AG08395 (cell line): Measurements from ENCODE around the gene RXYLT1.
"Not testable (repeated sequence)": the region's sequence is repeated elsewhere in the genome, so short reads cannot be mapped to it uniquely, and the experiment has no call there.

Source experiments
- DNase-seq: peaks from one replicate; pipeline ENCODE4 v3.0.0; 2012; ENCODE audit warnings: mixed read lengths, low spot score

Gene RXYLT1

DNA sequence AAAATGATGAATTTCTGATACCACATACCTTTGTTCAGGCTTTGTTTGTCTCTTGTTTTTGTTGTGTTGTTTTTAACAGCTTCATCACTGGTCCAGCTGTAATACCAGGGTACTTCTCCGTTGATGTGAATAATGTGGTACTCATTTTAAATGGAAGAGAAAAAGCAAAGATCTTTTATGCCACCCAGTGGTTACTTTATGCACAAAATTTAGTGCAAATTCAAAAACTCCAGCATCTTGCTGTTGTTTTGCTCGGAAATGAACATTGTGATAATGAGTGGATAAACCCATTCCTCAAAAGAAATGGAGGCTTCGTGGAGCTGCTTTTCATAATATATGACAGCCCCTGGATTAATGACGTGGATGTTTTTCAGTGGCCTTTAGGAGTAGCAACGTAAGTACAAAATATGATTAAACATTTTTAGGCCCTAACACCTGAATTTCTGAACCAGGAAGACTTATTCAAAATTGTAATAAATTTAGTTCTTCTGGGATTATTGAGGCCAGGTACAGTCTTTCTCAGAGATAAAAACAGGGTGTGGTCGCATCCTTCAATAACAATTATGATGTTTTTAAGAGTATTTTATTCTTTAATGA is 22.4 kb downstream of the RXYLT1 start:
- peak; percentile 57 for DNase-seq

DNA sequence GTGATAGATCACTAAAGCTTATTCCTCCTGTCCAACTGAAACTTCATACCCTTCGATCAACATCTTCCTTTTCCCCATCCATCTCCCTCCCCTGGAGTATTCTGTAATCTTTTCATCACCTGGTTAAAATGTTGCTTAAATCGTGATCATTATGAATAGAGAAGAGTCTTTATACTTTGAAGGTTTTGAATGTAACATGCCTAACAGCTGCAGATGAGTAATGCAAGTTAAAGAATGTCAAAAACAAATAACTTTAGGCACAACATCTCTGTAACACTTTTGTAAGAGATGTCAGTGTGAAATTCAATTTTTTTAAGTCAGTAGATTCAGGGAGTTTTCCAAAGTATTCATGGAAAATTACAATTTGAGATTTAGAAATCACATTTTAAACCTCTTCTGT is 25.0 kb downstream of the RXYLT1 start:
- no peak for DNase-seq

DNA sequence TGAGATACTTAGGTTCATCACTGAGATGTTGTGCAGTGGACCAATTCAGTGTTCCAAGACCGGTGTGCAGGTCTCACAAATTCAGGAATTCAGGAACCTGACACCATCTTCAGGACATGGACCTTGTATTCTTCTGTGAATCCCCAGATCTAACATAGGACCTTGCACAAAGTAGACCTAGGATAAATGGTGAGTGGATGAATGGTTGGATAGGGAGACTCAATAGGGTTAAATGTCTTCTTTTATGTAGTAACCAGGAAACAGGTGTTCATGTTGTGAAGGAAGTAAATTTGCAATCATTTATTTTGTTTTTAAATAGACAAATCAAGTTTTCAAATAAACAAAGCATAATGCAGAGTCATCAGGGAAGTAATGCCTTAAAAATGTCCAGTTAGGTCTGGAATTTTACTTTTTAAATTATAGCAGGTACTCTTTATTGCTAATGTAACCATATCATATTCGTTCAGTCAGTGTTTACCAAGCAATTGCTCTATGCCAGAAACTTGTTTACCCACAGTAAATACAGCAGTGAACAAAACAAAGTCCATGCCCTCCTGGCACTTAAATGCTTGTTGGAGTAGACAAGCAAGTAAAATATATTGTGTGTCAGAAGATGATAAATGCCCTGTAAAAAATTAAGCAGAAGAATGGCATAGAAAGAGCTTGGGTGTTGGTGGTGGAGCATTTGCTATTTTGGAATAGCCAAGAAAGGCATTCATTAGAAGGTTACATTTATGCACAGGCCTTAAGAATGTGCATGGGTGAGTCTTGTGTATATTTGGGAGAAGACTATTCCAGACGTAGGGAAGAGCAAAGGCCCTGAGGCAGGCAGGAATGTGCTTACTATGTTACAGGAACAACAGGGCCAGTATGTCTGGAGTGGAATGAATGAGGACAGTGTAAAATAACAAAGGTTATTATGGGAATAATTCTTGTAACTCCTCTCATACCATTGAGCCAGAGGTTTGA is 26.3 kb downstream of the RXYLT1 start:
- DNase-seq, result no peak

DNA sequence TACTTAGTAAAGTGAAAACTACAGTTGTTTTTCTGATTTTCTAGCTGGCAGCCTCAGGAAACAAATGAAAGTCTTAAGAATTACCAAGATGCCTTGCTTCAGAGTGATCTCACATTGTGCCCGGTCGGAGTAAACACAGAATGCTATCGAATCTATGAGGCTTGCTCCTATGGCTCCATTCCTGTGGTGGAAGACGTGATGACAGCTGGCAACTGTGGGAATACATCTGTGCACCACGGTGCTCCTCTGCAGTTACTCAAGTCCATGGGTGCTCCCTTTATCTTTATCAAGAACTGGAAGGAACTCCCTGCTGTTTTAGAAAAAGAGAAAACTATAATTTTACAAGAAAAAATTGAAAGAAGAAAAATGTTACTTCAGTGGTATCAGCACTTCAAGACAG is 28.9 kb downstream of the RXYLT1 start:
- DNase-seq, result no peak

DNA sequence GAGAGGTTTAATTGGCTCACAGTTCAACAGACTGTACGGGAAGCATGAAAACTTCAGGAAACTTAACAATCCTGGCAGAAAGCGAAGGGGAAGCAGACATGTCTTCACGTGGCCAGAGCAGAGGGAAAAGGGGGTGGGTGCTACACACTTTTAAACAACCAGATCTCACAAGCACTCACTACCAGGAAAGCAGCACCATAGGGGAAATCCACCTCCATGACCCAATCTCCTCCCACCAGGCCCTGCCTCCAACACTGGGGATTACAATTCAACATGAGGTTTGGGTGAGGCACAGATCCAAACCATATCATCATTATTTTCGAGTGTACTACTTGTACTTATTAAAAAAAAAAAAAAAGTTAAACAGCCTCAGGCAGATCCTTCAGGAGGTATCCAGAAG is 29.9 kb downstream of the RXYLT1 start:
- no peak for DNase-seq

DNA sequence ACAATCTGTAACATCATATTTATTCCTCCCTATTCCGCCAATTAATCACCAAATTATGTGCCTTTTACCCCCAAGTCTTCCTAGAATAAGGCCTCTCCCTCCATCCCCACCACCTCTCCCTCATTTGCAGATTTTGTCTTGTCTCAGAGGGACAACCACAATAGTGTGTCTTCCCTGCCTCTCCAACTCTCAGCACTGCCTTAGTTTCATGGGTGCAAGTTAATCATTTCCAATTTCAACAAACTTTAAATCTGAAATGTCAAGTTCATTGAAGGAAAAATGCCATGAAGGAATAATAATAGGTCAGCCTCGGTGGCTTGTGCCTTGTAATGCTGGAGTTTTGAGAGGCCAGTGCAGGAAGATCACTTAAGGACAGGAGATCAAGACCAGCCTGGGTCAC is 31.6 kb downstream of the RXYLT1 start:
- no peak for DNase-seq

DNA sequence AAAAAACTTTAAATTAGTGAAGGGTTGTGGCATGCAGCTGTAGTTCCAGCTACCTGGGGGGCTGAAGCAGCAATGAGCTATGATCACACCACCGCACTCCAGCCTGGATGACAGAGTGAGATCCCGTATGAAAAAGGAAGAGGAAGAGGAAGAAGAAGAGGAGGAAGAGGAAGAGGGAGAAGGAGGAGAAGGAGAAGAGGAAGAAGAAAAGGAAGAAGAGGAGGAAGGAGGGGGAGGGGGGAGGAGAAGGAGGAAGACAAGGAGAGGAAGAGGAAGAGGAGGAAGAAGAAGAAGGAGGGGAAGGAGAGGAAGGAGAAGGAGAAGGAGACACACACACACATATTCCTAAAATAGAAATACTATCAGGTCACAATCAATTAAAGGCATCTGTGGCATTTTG is 32.0 kb downstream of the RXYLT1 start:
- DNase-seq, result no peak

DNA sequence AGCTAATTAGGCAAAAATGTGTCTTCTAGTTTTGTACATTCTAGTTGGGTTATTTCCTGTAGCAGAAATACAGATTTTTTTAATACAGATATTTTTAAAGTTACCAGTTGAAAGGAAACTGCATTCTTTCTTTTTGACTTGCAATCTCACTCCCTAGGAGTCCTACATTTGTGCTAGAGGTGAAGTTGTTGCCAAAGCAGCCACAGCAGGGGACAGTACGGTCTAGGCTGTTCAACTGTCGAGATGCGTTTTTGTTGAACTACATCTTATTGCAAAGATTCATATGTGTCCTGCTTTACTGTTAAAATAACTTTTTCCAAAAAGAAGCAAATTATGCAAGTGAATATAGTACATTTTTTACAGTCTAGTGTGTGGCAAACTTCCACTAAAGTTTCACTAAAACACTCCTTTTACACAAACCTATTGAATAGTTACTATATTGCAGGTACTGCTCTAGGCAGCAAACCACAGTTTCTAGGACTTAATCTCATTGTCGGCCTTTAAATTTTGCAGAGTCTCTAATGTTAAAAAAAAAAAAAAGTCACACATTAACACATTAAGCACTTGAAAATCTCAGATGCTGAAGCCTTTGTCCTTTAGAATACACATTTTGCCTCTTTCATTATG is 34.5 kb downstream of the RXYLT1 start:
- DNase-seq, result no peak

DNA sequence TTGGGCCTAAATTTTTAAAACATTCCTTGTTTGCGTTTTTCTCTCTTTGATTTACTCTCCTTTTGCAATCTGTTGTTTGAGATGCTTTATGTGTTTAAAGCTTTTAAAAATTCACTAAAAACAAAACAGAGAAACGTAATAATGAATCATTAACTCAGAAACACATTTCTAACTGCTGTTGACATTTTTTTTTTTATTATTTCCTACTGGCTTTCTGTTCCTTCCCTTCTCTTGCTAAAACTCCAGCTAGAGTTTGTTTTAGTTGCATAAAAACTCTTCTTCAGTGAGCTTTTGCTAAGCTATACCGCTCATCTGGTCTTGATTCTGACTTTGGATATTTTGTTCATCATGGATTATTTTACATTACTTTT is 35.8 kb downstream of the RXYLT1 start:
- DNase-seq, result no peak

DNA sequence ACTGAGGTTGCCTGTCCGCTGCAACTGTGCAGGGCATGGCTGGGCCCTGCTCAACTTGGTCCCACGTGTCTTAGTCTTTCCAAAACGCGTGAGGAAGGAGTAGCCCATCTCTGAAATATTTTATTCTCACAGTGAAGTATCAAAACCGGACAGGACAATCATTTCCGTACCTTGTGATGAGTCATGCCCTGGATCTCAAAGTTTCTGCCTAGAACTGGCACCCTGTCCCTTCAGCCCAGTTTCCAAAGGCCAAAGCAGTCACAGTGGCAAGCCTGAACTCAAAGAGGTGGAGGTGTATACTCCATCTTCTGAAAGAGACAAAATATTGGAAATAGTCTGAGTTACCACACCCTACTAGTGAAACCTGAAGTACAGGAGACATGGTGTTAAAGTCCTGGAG is 36.3 kb downstream of the RXYLT1 start:
- DNase-seq, result no peak

DNA sequence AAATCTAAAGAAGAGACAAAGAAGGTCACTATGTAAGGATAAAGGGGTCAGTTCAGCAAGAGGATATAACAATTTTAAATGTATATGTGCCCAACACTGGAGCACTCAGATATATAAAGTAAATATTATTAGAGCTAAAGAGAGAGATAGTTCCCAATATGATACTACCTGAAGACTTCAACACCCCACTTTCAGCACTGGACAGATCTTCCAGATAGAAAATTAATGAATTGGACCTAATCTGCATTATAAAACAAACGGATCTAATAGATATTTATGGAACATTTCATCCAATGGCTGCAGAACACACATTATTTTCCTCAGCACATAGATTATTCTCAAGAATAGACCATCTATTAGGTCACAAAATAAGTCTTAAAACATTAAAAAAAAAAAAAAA is 40.7 kb downstream of the RXYLT1 start:
- DNase-seq, result no peak

DNA sequence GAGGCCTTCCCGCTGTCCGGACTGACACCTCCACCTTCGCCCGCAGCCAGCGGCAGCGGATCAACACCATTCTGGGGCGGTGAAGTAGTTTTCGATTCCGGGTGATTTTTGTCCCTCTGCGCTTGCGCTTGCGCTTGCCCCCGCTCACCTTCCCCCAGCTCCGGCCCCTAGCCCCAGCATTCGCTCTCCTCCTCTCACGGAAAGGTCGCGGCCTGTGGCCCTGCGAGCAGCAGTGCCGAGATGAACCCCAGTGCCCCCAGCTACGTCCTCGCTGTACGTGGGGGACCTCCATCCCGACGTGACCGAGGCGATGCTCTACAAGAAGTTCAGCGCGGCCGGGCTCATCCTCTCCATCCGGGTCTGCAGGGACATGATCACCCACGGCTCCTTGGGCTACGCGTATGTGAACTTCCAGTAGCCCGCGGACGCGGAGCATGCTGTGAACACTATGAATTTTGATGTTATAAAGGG is 42.1 kb downstream of the RXYLT1 start:
- no peak for DNase-seq

DNA sequence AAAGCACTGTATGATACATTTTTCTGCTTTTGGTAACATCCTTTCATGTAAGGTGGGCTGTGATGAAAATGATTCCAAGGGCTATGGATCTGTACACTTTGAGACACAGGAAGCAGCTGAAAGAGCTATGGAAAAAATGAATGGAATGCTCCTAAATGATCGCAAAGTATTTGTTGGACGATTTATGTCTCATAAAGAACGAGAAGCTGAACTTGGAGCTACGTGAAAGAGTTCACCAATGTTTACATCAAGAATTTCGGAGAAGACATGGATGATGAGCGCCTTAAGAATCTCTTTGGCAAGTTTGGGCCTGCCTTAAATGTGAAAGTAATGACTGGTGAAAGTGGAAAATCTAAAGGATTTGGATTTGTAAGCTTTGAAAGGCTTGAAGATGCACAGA is 42.6 kb downstream of the RXYLT1 start:
- DNase-seq, result no peak

DNA sequence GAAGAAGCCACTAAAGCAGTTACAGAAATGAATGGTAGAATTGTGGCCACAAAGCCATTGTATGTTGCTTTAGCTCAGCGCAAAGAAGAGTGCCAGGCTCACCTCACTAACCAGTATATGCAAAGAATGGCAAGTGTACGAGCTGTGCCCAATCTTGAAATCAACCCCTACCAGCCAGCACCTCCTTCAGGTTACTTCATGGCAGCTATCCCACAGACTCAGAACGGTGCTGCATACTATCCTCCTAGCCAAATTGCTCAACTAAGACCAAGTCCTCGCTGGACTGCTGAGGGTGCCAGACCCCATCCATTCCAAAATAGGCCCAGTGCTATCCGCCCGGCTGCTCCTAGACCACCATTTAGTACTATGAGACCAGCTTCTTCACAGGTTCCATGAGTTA is 43.3 kb downstream of the RXYLT1 start:
- no peak for DNase-seq

DNA sequence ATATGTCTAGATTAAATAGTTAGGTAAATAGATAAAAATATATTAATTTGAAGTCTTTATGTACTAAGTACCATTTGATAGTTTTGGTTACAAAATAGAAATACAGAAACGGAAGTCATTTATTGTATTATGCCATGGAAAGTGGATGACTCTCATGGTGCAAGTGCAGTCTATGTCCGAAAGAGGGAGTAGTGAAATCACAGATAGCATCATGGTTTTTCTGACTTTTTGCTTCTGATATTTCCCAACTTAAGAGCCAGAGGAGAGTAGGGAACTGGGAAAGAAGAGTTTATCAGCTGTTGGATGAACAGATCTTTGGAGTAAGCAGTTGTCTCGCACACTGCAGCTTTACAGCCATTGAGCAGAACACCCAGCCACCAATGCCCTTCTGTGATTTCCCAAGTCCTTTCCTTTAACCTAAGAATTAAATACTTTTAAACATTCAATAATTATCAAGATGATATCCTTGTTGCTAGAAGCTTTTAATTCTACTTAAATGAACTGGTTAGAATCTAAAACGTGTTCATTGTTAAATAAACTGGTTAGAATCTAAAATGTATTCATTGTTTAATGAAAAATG is 46.4 kb downstream of the RXYLT1 start:
- peak; percentile 76 for DNase-seq

DNA sequence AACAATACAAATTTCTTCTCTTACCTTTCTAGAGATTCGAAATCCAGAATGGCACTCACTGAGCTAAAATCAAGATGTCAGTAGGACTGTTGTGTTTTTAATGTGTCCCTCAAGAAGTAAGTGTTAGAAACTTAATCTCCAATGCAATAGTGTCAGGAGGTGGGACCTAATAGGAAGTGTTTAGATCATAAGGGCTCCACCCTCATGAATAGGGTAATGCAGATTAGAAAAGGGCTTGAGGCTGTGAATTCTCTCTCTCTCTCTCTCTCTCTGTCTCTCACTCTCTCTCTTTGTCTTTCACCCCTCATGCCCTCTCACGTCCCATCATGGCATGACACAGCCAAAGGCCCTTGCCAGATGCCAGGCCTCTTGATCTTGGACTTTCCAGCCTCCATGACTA is 49.2 kb downstream of the RXYLT1 start:
- no peak for DNase-seq

DNA sequence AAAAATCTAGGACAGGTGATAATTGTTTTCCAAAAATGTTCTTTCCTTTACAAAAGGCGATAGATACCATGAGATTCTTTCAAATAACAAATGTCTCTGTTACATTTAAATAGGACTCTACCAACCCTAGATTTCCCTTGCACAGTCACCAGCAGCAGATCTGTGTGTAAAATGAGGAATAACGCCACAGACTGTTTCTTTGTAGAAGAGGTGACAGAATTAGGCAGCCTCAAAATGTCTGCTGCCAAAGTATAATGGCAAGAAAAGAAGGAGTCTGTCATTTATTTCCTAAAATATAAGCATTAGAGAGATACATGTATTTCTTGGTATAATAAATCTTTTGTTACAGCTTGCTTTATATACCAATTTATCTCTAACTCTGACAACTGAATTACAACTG is 56.3 kb downstream of the RXYLT1 start:
- DNase-seq, result no peak

DNA sequence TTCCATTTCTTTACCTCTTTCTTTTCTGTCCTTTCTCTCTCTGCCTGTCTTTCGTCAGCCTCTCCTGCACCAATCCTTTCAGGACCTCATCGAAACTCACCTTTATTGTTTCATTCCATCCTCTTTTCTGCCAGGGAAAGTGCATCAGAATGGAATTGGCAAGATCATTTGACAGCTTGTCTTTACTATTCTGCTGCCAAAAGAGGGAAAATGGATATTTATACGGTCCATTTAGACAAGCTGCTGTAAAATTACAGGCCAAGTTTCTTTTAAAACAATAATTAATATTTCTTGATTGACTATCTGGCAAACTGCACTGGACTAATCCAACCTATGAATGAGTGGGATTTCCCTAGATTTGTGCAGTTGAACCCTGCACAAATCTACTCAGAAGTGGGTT is 57.2 kb downstream of the RXYLT1 start:
- DNase-seq, result no peak

DNA sequence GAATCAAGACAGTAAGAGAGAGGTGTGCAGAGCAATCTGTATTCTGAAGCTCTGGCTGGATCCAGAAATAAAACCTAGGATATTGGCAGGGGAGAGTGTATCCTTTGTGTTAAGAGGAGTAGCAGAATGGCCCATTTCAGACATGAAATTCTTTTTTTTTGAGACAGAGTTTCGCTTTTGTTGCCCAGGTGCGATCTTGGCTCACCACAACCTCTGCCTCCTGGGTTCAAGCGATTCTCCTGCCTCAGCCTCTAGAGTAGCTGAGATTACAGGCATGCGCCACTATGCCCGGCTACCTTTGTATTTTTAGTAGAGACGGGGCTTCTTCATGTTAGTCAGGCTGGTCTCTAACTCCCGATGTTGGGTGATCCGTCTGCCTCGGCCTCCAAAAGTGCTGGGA is 58.7 kb downstream of the RXYLT1 start:
- DNase-seq, result no peak

DNA sequence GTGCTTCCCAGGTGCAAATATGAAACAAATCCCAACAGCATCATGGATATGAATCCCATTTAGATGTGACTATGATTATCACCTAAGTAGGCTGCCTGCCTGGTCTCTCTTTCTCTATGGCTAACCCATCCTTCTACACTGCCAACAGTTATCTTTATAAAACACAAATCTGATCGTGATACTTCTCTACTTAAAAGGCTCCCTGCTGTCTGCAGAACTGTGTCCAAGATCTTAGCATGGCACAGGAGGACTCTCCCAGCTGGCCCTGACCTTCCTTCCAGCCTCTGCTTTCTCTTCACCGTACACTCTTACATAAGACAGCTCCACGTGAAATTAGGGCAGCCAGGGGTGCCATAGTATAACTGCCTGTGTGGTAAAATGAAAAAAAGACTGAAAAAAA is 61.3 kb downstream of the RXYLT1 start:
- DNase-seq, result no peak

DNA sequence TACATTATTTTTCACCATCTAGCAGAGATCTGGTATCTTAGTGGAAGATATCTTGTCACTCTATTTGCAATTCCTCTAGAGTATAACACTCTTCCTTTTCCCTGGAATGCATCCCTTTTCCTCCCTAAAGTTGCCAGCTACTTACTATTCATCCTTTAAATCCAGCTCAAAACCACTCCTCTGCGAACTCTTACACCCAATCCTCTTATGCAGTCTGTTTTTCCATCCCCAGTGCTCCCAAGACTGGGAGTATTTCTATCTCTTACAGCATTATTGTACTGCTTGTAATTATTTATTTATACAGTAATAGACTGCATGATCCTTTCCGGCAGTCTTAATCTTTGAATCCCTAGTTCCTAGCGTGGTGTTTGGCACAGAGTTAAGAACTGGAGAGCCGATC is 61.9 kb downstream of the RXYLT1 start:
- no peak for DNase-seq

DNA sequence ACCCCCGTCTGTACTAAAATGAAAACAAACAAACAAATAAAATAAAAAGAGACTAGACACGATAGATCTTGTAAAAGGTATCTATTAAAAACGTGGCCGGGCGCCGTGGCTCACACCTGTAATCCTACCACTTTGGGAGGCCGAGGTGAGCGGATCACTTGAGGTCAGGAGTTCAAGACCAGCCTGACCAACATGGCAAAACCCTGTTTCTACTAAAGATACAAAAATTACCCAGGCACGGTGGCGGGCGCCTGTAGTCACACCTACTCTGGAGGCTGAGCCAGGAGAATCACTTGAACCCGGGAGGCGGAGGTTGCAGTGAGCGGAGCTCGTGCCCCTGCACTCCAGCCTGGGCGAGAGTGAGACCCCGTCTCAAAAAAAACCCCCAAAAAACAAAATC is 63.0 kb downstream of the RXYLT1 start:
- DNase-seq, result not testable (repeated sequence)

DNA sequence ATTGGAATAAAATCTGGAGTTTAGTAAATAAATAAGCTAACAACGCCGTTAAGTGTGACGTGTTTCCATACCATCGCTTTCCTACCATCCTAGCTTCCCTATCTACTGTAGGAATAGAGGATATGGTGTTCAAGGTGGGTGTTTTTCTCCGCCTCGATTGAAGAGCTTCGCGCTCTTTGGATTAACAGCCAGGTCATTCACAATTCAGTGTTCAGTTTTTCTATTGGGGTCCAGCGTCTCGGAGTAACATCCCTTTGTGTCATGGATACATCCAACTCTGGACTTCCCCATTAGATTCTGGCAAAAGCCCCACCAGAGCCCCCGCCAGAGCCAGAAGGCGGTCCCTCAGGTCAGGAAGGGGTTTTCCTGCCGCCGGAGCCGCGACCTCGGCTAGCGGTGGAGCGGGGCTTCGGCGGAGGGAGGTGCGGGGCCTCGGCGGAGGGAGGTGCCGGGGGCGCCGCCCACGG is 63.6 kb downstream of the RXYLT1 start:
- no peak for DNase-seq
